B cell (primary cell): Measurements from ENCODE around the gene SLC38A10. TPM values are rescaled to one million over a fixed set of nuclear protein-coding genes. Genes with fewer than 3 reads are reported as not detected.

Source experiments
- ATAC-seq: fragments of 200-7000 bp; cut with Tn5 transposase; one replicate; pipeline ENCODE4 v1.10.0; 2021; ENCODE audit warnings: low read depth, mild to moderate bottlenecking, moderate number of reproducible peaks, moderate library complexity
- CTCF ChIA-PET: fragments of 350-600 bp; sonication (Branson Sonifier 250); formaldehyde crosslinking; loops from one replicate; lab custom pipeline; 2021; ENCODE audit warnings: antibody characterized with exemption, inconsistent platforms; lab: Charles Lee
- POLR2A ChIA-PET: fragments of 350-600 bp; sonication (Branson Sonifier 250); formaldehyde crosslinking; loops from one replicate; lab custom pipeline; 2021; ENCODE audit warnings: antibody characterized with exemption; lab: Charles Lee
- DNase-seq: peaks from one replicate; pipeline ENCODE4 v3.0.0; 2013
- H2AFZ ChIP-seq: 2 replicates; pipeline ENCODE4 v1.6.1; 2012; ENCODE audit warnings: mild to moderate bottlenecking, low read depth, low read length; ENCODE audit not compliant: insufficient read depth, poor library complexity, severe bottlenecking
- H3K27ac ChIP-seq, 2 donors: 1 replicate in 1 of 2; 2 replicates in 1 of 2; pipeline ENCODE4 v1.5.1; 2012 to 2013; ENCODE audit warnings: low read length in 2 of 2, mild to moderate bottlenecking in 2 of 2, moderate library complexity in 1 of 2
- H3K27me3 ChIP-seq, 4 experiments: fragments of 200-600 bp in 1 of 4; sonication (generic) in 1 of 4; replicated peaks in 1 of 4; 1 replicate in 2 of 4; 2 replicates in 2 of 4; pipeline versions ENCODE4 v1.6.1 to v1.7.0; 2013 to 2016; ENCODE audit warnings: low read length in 3 of 4, mild to moderate bottlenecking in 2 of 4, mixed read lengths in 1 of 4, moderate library complexity in 1 of 4; ENCODE audit not compliant: insufficient read depth in 4 of 4, control insufficient read depth in 3 of 4; ENCODE audit errors: control extremely low read depth in 1 of 4
- H3K36me3 ChIP-seq, 2 experiments: replicated peaks in 1 of 2; 1 replicate in 1 of 2; 2 replicates in 1 of 2; pipeline versions ENCODE4 v1.6.1 to v1.7.1; 2013; ENCODE audit warnings: low read length in 1 of 2; ENCODE audit not compliant: insufficient read depth in 2 of 2, control insufficient read depth in 1 of 2; ENCODE audit errors: control extremely low read depth in 1 of 2, extremely low read depth in 1 of 2
- H3K4me1 ChIP-seq, 2 donors: fragments of 200-600 bp in 1 of 2; sonication (generic) in 1 of 2; 1 replicate in 1 of 2; 2 replicates in 1 of 2; pipeline versions ENCODE4 v1.5.1 to v1.6.1; 2013 to 2017; ENCODE audit warnings: low read length in 2 of 2; ENCODE audit not compliant: control insufficient read depth in 2 of 2, insufficient read depth in 2 of 2
- H3K4me2 ChIP-seq: replicated peaks from 2 replicates; pipeline ENCODE3; 2012; ENCODE audit warnings: mild to moderate bottlenecking, low read depth, low read length; ENCODE audit not compliant: poor library complexity, severe bottlenecking
- H3K4me3 ChIP-seq, 5 experiments: fragments of 200-600 bp in 1 of 5; sonication (generic) in 1 of 5; 1 replicate in 3 of 5; 2 replicates in 2 of 5; pipeline versions ENCODE4 v1.5.1 to v1.7.0; 2011 to 2016; ENCODE audit warnings: low read length in 4 of 5, mild to moderate bottlenecking in 4 of 5, low read depth in 2 of 5, control low read depth in 1 of 5, moderate library complexity in 1 of 5; ENCODE audit not compliant: insufficient read depth in 1 of 5; ENCODE audit errors: control extremely low read depth in 1 of 5, extremely low read depth in 1 of 5
- H3K79me2 ChIP-seq: fragments of 200-600 bp; sonication (generic); one replicate; pipeline ENCODE4 v1.6.0; 2016; ENCODE audit warnings: low read length; ENCODE audit not compliant: control insufficient read depth, insufficient read depth
- H3K9ac ChIP-seq: fragments of 200-600 bp; sonication (generic); 2 replicates; pipeline ENCODE4 v1.6.1; 2017; ENCODE audit warnings: mild to moderate bottlenecking, low read length, moderate library complexity
- H3K9me3 ChIP-seq, 3 donors: one replicate each; pipeline versions ENCODE4 v1.6.1 to v1.7.1; 2013; ENCODE audit warnings: low read length in 2 of 3; ENCODE audit not compliant: control insufficient read depth in 2 of 3, insufficient read depth in 1 of 3; ENCODE audit errors: control extremely low read depth in 1 of 3
- H4K20me1 ChIP-seq: 2 replicates; pipeline ENCODE4 v1.6.0; 2012; ENCODE audit warnings: mild to moderate bottlenecking, low read length; ENCODE audit not compliant: insufficient read depth, control insufficient read depth, poor library complexity, severe bottlenecking
- H3K27ac Mint-ChIP-seq: one replicate; pipeline ENCODE4 v1.8.0; 2021; ENCODE audit warnings: mixed read lengths
- H3K27me3 Mint-ChIP-seq: one replicate; pipeline ENCODE4 v1.8.0; 2021; ENCODE audit warnings: mixed read lengths
- H3K4me1 Mint-ChIP-seq: one replicate; pipeline ENCODE4 v1.8.0; 2021; ENCODE audit warnings: mixed read lengths
- H3K4me3 Mint-ChIP-seq: one replicate; pipeline ENCODE4 v1.8.0; 2021; ENCODE audit warnings: mixed read lengths
- H3K9me3 Mint-ChIP-seq: one replicate; pipeline ENCODE4 v1.8.0; 2022; ENCODE audit warnings: mixed read lengths; ENCODE audit not compliant: insufficient read depth
- EZH2 ChIP-seq: IDR thresholded peaks from 2 replicates; pipeline ENCODE4 v1.6.1; 2012; ENCODE audit warnings: borderline replicate concordance, low read depth, mild to moderate bottlenecking, moderate library complexity, low read length; ENCODE audit not compliant: insufficient read depth, poor library complexity, severe bottlenecking
- WGBS: methylation state at CpG from one replicate; pipeline ENCODE4 v1.1.5; 2013; ENCODE audit warnings: missing lambda C conversion rate; ENCODE audit not compliant: insufficient coverage; 5-methylcytosine and 5-hydroxymethylcytosine counted together
- intact Hi-C: fragments of 100-400 bp; cut with micrococcal nuclease; formaldehyde crosslinking; loops from one replicate; pipeline ENCODE4 v1.10.0; 2022
- polyA plus RNA-seq: library from polyadenylated mRNA; depleted of rRNA; stranded (reverse); fragments of >200 nt; gene quantifications from 2 replicates; pipeline ENCODE4 v1.2.3, GENCODE V29; 2012
- total RNA-seq, 2 donors: library from RNA; stranded (reverse); fragments of 120-200 nt in 1 of 2; gene quantifications; 1 replicate in 1 of 2; 2 replicates in 1 of 2; pipeline versions ENCODE4 v1.2.3 to v1.2.4, GENCODE V29; 2013 to 2022
- TF ChIP-seq, protein P1 (sequence below): fragments of 200-600 bp; IDR thresholded peaks from one replicate; pipeline ENCODE4 v1.8.0; 2022; ENCODE audit warnings: antibody characterized with exemption, mild to moderate bottlenecking

Gene SLC38A10
- total and polyA plus RNA-seq, 2 donors (not counting 1 experiment from before 2014, with no cell fraction given) = 76.1 to 104 TPM

DNA sequence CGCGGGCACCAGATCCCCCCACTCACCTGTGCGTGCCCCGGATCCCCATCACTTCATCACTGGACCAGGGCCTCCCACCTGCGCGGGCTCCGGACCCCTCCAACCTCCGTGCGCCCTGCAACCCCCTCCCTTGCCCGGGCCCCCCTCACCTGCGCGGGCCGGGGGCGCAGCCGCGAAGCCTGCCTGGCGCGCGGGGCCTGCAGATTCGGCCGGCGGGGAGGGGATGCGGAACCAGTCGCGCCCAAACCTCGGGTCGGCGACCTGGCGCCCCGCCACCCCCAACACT is 72.5 kb downstream of the SLC38A10 start:
- H4K20me1 ChIP-seq = peaks cover 9% of the 10 kb centered on the region
- TF ChIP-seq, protein P1, sequence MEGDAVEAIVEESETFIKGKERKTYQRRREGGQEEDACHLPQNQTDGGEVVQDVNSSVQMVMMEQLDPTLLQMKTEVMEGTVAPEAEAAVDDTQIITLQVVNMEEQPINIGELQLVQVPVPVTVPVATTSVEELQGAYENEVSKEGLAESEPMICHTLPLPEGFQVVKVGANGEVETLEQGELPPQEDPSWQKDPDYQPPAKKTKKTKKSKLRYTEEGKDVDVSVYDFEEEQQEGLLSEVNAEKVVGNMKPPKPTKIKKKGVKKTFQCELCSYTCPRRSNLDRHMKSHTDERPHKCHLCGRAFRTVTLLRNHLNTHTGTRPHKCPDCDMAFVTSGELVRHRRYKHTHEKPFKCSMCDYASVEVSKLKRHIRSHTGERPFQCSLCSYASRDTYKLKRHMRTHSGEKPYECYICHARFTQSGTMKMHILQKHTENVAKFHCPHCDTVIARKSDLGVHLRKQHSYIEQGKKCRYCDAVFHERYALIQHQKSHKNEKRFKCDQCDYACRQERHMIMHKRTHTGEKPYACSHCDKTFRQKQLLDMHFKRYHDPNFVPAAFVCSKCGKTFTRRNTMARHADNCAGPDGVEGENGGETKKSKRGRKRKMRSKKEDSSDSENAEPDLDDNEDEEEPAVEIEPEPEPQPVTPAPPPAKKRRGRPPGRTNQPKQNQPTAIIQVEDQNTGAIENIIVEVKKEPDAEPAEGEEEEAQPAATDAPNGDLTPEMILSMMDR = no peak
- TF ChIP-seq EZH2 = no peak
- intact Hi-C loops = loop anchor here (2.0 to 5.0 kb wide), 3 partner anchors 80 to 1076 kb away; partner anchors contain the start of genes EIF4A3 and RNF213
- peak overlapping the region; percentile 91 for H3K4me3 Mint-ChIP-seq
- no peak for ATAC-seq
- DNase-seq = no peak
- peaks cover 28% of the 10 kb centered on the region for H3K4me1 Mint-ChIP-seq
- POLR2A ChIA-PET = interaction anchor here (0.6 to 1.3 kb wide), 7 partner anchors 16 to 987 kb away, joined by 3 to 18 read pairs (median 4); partner anchors contain the start of genes FAAP100, NDUFAF8, SLC38A10 and TEPSIN
- 1% methylated on average over 30 of the region's 30 CpGs for WGBS
- no peaks in the 10 kb centered on the region for H3K9me3 Mint-ChIP-seq
- peak overlapping the region in 1 of 2 donors; percentile 38 for H3K27ac ChIP-seq
- peak overlapping the region; percentile 87 for H3K4me2 ChIP-seq
- H3K36me3 ChIP-seq = peaks cover 0 to 10% of the 10 kb centered on the region in 2 experiments
- peaks cover 19 to 29% of the 10 kb centered on the region in 2 donors for H3K4me1 ChIP-seq
- H3K27me3 Mint-ChIP-seq = no peaks in the 10 kb centered on the region
- peaks cover 0 to 9% (median 0%) of the 10 kb centered on the region in 3 donors for H3K9me3 ChIP-seq
- no peak overlapping the region for H3K27ac Mint-ChIP-seq
- CTCF ChIA-PET = interaction anchor here (1.0 to 1.4 kb wide), 3 partner anchors 17 to 379 kb away, joined by 4 to 12 read pairs (median 4); partner anchors contain the start of genes NDUFAF8 and TEPSIN
- H3K9ac ChIP-seq = peak overlapping the region; percentile 74
- peaks cover 17% of the 10 kb centered on the region for H3K79me2 ChIP-seq
- no peaks in the 10 kb centered on the region for H3K27me3 ChIP-seq
- H2AFZ ChIP-seq = peak overlapping the region; percentile 85
- peak overlapping the region in 4 of 5 experiments; percentile 51 to 76 (median 64) for H3K4me3 ChIP-seq
